Measurements from ENCODE around the gene SNPH.
"Not testable (repeated sequence)": the region's sequence is repeated elsewhere in the genome, so short reads cannot be mapped to it uniquely, and the experiment has no call there.

The SNPH gene

DNA sequence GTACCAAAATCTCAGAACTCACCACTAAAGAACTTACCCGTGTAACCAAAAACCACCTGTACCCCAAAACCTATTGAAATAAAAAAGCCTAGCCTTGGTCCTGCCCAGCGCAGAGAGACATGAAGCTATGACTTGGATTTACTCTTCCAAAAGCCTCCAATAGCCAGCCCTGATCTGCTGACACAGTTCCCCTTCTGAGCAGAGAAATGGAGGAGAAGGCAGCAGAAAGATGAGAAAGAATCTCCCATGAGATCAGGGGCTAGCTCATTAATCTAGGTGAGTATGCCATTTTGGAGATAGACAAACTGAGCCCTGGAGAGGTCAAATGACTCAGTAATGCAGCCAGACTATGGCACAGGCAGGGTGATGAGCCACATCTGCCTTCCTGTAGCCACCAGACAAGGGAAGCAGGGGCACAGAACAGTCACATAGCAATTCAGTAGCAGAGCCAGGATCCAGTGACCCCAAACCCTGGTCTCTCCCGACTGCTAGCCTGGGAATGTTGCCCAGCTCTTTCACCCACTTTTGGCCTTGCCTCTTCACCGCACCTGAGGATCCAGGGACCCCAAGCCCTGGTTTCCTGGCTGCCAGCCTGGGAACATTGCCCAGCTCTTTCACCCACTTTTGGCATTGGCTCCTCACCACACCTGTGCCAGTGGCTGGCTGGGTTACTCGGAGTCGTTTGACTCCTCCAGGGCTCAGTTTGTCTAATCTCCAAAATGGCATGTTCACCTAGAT lies 70.0 kb downstream of the SNPH start:
- Histone ChIP-seq H3K4me3 (ENCODE audit: low read length) (no peak overlapping the region), H3K9me3 (ENCODE audit: insufficient read depth, low read depth, low read length) (no peaks in the 10 kb centered on the region), H3K36me3 (ENCODE audit: insufficient read depth, low read length) (peaks cover 9% of the 10 kb centered on the region), H3K27me3 (ENCODE audit: insufficient read depth, low read length) (no peaks in the 10 kb centered on the region), H3K4me1 (ENCODE audit: insufficient read depth, low read length) (no peaks in the 10 kb centered on the region), H3K27ac (ENCODE audit: low read depth, low read length) (no peak overlapping the region), H3K9ac (ENCODE audit: low read depth, low read length) (no peak overlapping the region)
- WGBS, result 93% methylated on average over 6 of the region's 6 CpGs

DNA sequence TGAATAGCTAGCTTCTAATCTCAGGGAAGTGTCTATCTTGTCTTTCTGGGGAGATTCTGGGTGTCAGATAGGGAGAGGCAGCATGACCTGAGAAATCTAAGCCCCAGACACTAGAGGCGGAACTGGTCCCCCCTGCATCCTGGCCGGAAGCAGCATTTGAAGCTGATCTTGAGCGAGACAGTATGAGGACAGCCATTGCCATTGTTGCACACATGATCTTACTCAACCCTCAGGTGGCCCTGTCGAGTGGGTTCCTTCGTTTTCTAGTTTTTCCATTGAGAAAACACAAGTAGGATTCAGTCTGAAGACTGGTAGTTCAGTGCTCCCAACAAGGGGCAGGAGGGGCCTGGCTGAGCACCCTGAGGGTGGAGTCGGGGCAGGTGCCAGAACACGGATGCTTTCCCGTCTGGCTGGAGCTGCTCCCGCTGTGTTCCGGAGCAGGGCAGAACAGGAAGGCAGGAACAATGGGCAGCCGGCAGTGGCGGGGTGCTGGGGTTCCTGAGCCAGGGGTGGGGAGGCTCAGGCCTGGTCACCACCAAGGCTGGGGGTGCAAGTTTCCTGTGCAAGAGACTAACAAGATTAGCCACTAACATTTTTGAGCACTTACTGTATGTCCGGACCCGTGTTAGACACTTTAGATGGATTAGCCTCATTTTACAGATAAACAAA lies 70.7 kb downstream of the SNPH start:
- 86% methylated on average over 14 of the region's 14 CpGs for WGBS
- H3K27me3 ChIP-seq (ENCODE audit: insufficient read depth, low read length), result no peaks in the 10 kb centered on the region
- H3K4me1 ChIP-seq (ENCODE audit: insufficient read depth, low read length), result no peaks in the 10 kb centered on the region
- H3K27ac ChIP-seq (ENCODE audit: low read depth, low read length), result no peak overlapping the region
- H3K9ac ChIP-seq (ENCODE audit: low read depth, low read length), result no peak overlapping the region
- no peak overlapping the region for H3K4me3 ChIP-seq (ENCODE audit: low read length)
- H3K36me3 ChIP-seq (ENCODE audit: insufficient read depth, low read length), result peaks cover 7% of the 10 kb centered on the region
- H3K9me3 ChIP-seq (ENCODE audit: insufficient read depth, low read depth, low read length), result no peaks in the 10 kb centered on the region

DNA sequence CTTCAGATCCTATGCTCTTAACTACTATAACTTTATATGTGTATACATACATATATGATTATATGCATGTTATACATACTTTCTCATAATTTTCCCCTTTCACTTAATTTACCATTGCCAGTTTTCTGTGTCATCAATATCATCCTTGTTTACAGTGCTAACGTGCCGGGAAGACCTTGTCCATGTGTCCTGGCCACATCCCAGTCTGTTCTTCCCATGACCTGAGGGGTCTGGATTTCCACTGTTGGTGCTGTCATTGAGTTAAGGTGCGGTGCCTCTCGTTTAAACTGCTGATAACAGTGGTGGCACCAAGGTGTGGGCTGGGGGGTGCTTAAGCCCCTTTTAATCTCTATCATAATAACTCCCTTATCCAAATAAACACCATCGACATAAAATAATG lies 71.3 kb downstream of the SNPH start:
- Histone ChIP-seq H3K27me3 (ENCODE audit: insufficient read depth, low read length) (no peaks in the 10 kb centered on the region), H3K4me1 (ENCODE audit: insufficient read depth, low read length) (no peaks in the 10 kb centered on the region), H3K9ac (ENCODE audit: low read depth, low read length) (no peak overlapping the region), H3K9me3 (ENCODE audit: insufficient read depth, low read depth, low read length) (no peaks in the 10 kb centered on the region), H3K4me3 (ENCODE audit: low read length) (no peak overlapping the region), H3K27ac (ENCODE audit: low read depth, low read length) (no peak overlapping the region), H3K36me3 (ENCODE audit: insufficient read depth, low read length) (peaks cover 5% of the 10 kb centered on the region)
- WGBS, result 91% methylated on average over 5 of the region's 5 CpGs

- Histone ChIP-seq H3K36me3 (ENCODE audit: insufficient read depth, low read length) (no peaks in the 10 kb centered on the region), H3K4me1 (ENCODE audit: insufficient read depth, low read length) (no peaks in the 10 kb centered on the region), H3K27ac (ENCODE audit: low read depth, low read length) (no peak overlapping the region), H3K27me3 (ENCODE audit: insufficient read depth, low read length) (no peaks in the 10 kb centered on the region), H3K4me3 (ENCODE audit: low read length) (no peak overlapping the region), H3K9me3 (ENCODE audit: insufficient read depth, low read depth, low read length) (no peaks in the 10 kb centered on the region), H3K9ac (ENCODE audit: low read depth, low read length) (no peak overlapping the region)
- 98% methylated on average over 5 of the region's 5 CpGs for WGBS
Observed at GRCh38 chr20:1338096-1338495, 72.0 kb downstream of the SNPH start.

DNA sequence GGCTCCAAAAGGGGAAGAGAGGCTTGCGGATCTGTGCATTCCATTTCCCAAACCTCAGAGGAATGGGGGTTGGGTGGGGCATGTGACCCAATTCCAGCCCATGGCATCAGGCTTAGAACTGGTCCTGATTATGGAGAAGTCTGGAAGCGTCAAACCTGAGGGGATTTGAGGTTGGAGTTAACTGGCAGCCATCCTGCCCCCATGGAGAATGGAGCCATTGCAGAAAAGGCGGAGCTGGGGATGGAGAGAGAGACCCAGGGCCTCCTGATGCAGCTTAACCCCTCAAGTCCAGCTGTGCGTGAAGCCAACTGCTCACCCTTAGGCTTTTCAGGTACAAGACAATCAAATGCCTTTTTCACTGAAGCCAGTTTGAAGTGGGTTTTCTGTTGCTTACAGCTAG lies 72.7 kb downstream of the SNPH start:
- Histone ChIP-seq H3K27me3 (ENCODE audit: insufficient read depth, low read length) (no peaks in the 10 kb centered on the region), H3K27ac (ENCODE audit: low read depth, low read length) (no peak overlapping the region), H3K36me3 (ENCODE audit: insufficient read depth, low read length) (no peaks in the 10 kb centered on the region), H3K4me3 (ENCODE audit: low read length) (no peak overlapping the region), H3K9me3 (ENCODE audit: insufficient read depth, low read depth, low read length) (no peaks in the 10 kb centered on the region), H3K9ac (ENCODE audit: low read depth, low read length) (no peak overlapping the region), H3K4me1 (ENCODE audit: insufficient read depth, low read length) (no peaks in the 10 kb centered on the region)
- 92% methylated on average over 4 of the region's 4 CpGs for WGBS

GRCh38 chr20:1341561-1342265 lies 75.6 kb downstream of the SNPH start:
- WGBS, result 92% methylated on average over 5 of the region's 5 CpGs
- Histone ChIP-seq H3K27me3 (ENCODE audit: insufficient read depth, low read length) (no peaks in the 10 kb centered on the region), H3K9me3 (ENCODE audit: insufficient read depth, low read depth, low read length) (peaks cover under 1% of the 10 kb centered on the region), H3K36me3 (ENCODE audit: insufficient read depth, low read length) (no peaks in the 10 kb centered on the region), H3K9ac (ENCODE audit: low read depth, low read length) (no peak overlapping the region), H3K4me3 (ENCODE audit: low read length) (no peak overlapping the region), H3K27ac (ENCODE audit: low read depth, low read length) (no peak overlapping the region), H3K4me1 (ENCODE audit: insufficient read depth, low read length) (no peaks in the 10 kb centered on the region)

DNA sequence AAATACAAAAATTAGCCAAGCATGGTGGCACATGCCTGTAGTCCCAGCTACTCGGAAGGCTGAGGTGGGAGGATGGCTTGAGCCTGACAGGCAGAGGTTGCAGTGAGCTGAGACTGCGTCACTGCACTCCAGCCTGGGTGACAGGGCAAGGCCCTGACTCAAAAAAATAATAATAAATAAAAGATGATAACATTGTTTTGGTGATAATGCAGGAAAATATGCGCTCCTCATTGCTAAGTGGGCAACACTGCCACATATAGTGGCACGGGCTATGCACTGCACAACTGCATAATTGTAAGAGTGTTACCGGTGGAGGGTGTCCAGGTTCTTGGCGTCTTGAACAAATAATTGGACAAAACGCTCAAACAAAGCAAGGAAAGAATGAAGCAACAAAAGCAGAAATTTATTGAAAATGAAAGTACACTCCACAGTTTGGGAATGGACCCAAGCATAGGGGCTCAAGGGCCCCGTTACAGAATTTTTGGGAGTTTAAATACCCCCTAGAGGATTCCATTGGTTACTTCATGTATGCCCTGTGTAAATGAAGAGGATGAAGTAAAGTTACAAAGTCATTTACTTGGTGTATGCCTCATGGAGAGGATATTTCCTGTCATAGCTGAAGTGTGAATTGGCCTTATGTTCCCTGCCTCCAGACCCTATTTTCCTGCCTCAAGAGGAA lies 77.5 kb downstream of the SNPH start:
- H3K9me3 ChIP-seq (ENCODE audit: insufficient read depth, low read depth, low read length), result peaks cover 10% of the 10 kb centered on the region
- not testable (repeated sequence) for H3K27ac ChIP-seq (ENCODE audit: low read depth, low read length); H3K4me1 ChIP-seq (ENCODE audit: insufficient read depth, low read length); H3K27me3 ChIP-seq (ENCODE audit: insufficient read depth, low read length); H3K9ac ChIP-seq (ENCODE audit: low read depth, low read length); H3K36me3 ChIP-seq (ENCODE audit: insufficient read depth, low read length); H3K4me3 ChIP-seq (ENCODE audit: low read length)
- 92% methylated on average over 8 of the region's 8 CpGs for WGBS

DNA sequence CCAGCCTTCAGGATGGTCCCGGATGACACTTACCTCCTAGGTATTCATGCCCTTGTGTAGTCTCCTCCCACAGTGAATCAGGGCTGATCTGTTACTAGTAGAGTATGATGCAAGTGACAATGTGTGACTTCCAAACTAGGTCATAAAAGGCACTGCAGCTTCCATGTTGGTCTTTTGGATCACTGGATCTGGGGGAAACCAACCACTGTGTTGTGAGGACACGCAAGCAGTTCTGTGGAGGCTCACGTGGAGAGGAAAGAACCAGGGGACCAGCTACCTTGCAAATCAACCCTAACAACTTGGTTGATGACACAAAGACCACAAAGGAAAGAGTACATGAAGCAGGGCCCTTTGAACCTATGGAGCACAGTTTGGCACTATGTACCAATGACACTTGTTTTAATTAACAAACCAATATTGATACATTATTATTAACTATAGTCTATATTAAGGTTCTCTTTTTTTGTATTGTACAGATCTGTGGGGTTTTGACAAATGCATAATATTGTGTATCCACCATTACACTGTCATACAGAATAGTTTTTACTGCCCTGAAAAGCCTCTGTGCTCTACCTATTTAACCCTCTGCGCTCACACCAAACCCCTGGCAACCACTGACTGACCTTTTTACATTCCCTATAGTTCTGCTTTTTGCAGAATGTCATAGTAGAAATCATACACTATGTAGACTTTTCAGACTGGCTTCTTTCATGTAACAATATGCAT lies 79.1 kb downstream of the SNPH start:
- Histone ChIP-seq H3K4me1 (ENCODE audit: insufficient read depth, low read length) (no peaks in the 10 kb centered on the region), H3K27me3 (ENCODE audit: insufficient read depth, low read length) (no peaks in the 10 kb centered on the region), H3K4me3 (ENCODE audit: low read length) (no peak overlapping the region), H3K9ac (ENCODE audit: low read depth, low read length) (no peak overlapping the region), H3K36me3 (ENCODE audit: insufficient read depth, low read length) (no peaks in the 10 kb centered on the region), H3K27ac (ENCODE audit: low read depth, low read length) (no peak overlapping the region), H3K9me3 (ENCODE audit: insufficient read depth, low read depth, low read length) (peaks cover 10% of the 10 kb centered on the region)
- 93% methylated on average over 4 of the region's 4 CpGs for WGBS

GRCh38 chr20:1345756-1346093 lies 79.6 kb downstream of the SNPH start:
- H3K27ac ChIP-seq (ENCODE audit: low read depth, low read length), result no peak overlapping the region

DNA sequence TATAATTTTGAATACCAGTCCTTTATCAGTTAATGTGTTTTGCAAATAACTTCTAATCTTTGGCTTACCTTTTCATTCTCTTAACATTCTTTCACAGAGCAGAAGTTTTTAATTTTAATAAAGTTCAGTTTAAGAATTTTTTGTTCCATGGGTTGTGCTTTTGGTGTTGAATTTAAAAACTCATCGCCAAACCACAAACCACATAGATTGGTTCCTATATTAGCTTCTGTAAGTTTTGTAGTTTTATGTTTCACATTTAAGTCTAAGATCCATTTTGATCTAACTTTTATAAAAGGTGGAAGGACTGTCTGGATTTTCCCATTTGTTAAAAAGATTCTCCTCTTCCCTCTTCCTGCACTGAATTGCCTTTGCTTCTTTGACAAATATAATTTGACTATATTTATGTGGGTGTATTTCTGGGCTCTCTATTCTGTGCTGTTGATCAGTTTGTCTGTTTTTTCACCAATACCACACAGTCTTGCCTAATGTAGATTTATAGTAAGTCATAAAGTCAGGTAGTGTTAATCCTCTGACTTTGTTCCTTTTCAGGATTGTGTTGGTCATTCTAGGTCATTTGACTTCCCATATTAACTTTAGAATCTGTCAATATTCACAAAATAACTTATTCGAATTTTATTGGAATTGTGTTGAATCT lies 80.3 kb downstream of the SNPH start:
- no CpG with 5 or more reads among the region's 2 CpGs for WGBS
- no peak overlapping the region for H3K4me3 ChIP-seq (ENCODE audit: low read length)
- no peak overlapping the region for H3K27ac ChIP-seq (ENCODE audit: low read depth, low read length)
- H3K36me3 ChIP-seq (ENCODE audit: insufficient read depth, low read length), result peaks cover 4% of the 10 kb centered on the region; the same call in 1 of the 2 replicates
- H3K27me3 ChIP-seq (ENCODE audit: insufficient read depth, low read length), result no peaks in the 10 kb centered on the region
- H3K9me3 ChIP-seq (ENCODE audit: insufficient read depth, low read depth, low read length), result peaks cover 10% of the 10 kb centered on the region
- H3K9ac ChIP-seq (ENCODE audit: low read depth, low read length), result no peak overlapping the region
- no peaks in the 10 kb centered on the region for H3K4me1 ChIP-seq (ENCODE audit: insufficient read depth, low read length)

More at GRCh38 chr20:1345756-1346093, 79.6 kb downstream of the SNPH start:
- H3K36me3 ChIP-seq (ENCODE audit: insufficient read depth, low read length), result peaks cover 2% of the 10 kb centered on the region; the same call in 1 of the 2 replicates
- H3K9ac ChIP-seq (ENCODE audit: low read depth, low read length), result no peak overlapping the region
- H3K4me3 ChIP-seq (ENCODE audit: low read length), result no peak overlapping the region
- peaks cover 10% of the 10 kb centered on the region for H3K9me3 ChIP-seq (ENCODE audit: insufficient read depth, low read depth, low read length)
- WGBS, result 89% methylated on average over 1 of the region's 1 CpG
- H3K4me1 ChIP-seq (ENCODE audit: insufficient read depth, low read length), result no peaks in the 10 kb centered on the region
- H3K27me3 ChIP-seq (ENCODE audit: insufficient read depth, low read length), result no peaks in the 10 kb centered on the region

Measured in HUES64 (cell line).